HFF-Myc (cell line): Measurements from ENCODE around the gene SNTG2.

Experiments used
- DNase-seq: peaks from one replicate; pipeline ENCODE4 v3.0.0-alpha.2; 2011; ENCODE audit warnings: low read depth; ENCODE audit errors: extremely low read depth
- H3K4me3 ChIP-seq: replicated peaks from 2 replicates; pipeline ENCODE4 v1.5.1; 2011; ENCODE audit warnings: low read depth, mild to moderate bottlenecking, control low read depth, low read length
- CTCF ChIP-seq: IDR thresholded peaks from 2 replicates; pipeline ENCODE4 v1.5.1; 2012; ENCODE audit warnings: mild to moderate bottlenecking, low read depth, low read length, control low read depth; ENCODE audit errors: missing control alignments

Gene SNTG2

GRCh38 chr2:1153920-1154319 is 203.3 kb downstream of the SNTG2 start:
- DNase-seq = no peak
- no peak for TF ChIP-seq CTCF
- H3K4me3 ChIP-seq = no peak overlapping the region

- no peak for TF ChIP-seq CTCF
- H3K4me3 ChIP-seq = no peak overlapping the region
- no peak for DNase-seq
Observed at GRCh38 chr2:1154710-1155594, 204.3 kb downstream of the SNTG2 start.

- no peak overlapping the region for H3K4me3 ChIP-seq
- no peak for TF ChIP-seq CTCF
- no peak for DNase-seq
Observed at GRCh38 chr2:1156059-1156458, 205.4 kb downstream of the SNTG2 start.

DNA sequence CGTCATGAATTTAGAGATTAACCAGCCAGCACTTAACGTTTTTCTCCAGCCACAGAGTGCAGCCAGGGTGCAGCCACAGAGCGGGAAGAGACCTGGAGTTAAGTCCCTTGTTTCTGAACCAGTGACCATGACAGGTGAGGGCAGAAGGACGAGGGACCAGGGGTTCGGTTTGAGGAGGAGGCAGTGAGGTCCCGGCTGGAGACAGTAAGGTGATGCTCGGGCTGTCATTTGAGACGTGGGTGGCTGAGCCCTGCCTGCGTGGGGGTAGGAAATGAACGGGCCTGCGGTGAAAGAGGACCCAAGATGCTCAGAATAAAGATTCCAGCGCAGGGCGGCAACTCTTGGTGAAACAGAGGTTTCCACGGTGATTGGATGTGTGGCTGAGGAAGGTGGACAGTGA is 205.9 kb downstream of the SNTG2 start:
- TF ChIP-seq CTCF = no peak
- no peak for DNase-seq

DNA sequence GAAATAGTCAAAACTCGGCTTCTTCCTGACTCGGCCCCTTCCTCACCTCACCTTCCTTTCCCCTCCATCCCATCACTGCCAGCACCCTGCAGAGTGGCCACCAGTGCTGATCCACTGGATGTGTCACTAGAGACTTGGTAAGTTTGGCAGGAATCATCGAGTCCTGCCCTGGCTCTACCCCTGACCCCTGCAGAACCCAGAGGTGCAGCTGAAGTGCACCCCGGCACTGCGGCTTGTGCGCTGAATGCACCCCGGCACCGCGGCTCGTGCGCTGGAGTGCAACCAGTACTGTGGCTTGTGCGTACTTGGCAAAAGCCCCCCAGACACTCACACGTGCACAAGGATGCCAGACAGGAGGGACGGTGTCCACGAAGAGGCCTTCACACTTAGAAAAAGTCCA is 206.5 kb downstream of the SNTG2 start:
- no peak overlapping the region for H3K4me3 ChIP-seq
- TF ChIP-seq CTCF = no peak
- no peak for DNase-seq

More for the DNA sequence above, 205.9 kb downstream of the SNTG2 start:
- H3K4me3 ChIP-seq = no peak overlapping the region

- TF ChIP-seq CTCF = no peak
Observed at GRCh38 chr2:1159013-1159412, 208.4 kb downstream of the SNTG2 start.

More at GRCh38 chr2:1159013-1159412, 208.4 kb downstream of the SNTG2 start:
- DNase-seq = no peak
- H3K4me3 ChIP-seq = no peak overlapping the region
